ENCODE data around the gene TRABD2A.

DNA sequence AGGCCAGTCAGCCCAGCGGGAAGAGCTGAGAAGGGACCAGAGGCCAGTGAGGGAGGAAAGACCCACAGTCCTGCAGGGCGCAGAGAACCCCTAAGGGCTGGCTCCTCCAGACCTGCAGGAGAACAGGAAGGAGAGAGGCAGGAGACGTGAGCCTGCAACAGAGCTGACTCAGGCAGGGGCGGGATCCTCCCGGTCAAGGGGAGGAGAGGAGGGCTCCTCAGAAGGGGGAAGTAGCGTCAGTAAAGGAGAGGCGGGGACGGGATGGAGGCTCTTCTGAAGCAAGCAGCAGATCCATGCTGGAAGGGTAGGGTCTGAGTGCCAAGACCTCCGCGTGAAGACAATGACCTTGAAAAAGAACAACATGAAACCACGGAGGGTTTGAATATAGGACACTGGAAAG, 50.8 kb downstream of the TRABD2A start:
- TF ChIP-seq SMC3 (IDR thresholded peaks at IDR 0.05; ENCODE audit: low read length) (no peak), POLR2A (IDR thresholded peaks at IDR 0.05; ENCODE audit: insufficient read depth in 1 of 2, low read depth in 2 of 2, low read length in 2 of 2) (no peak), MAFF (IDR thresholded peaks at IDR 0.05; ENCODE audit: low read depth, low read length) (no peak), ZNF562 (CRISPR knock-in tag; IDR thresholded peaks at IDR 0.05; ENCODE audit: borderline replicate concordance) (no peak), FOXJ3 (CRISPR knock-in tag; IDR thresholded peaks at IDR 0.05; ENCODE audit: borderline replicate concordance) (no peak)
- TF ChIP-seq, protein P1, sequence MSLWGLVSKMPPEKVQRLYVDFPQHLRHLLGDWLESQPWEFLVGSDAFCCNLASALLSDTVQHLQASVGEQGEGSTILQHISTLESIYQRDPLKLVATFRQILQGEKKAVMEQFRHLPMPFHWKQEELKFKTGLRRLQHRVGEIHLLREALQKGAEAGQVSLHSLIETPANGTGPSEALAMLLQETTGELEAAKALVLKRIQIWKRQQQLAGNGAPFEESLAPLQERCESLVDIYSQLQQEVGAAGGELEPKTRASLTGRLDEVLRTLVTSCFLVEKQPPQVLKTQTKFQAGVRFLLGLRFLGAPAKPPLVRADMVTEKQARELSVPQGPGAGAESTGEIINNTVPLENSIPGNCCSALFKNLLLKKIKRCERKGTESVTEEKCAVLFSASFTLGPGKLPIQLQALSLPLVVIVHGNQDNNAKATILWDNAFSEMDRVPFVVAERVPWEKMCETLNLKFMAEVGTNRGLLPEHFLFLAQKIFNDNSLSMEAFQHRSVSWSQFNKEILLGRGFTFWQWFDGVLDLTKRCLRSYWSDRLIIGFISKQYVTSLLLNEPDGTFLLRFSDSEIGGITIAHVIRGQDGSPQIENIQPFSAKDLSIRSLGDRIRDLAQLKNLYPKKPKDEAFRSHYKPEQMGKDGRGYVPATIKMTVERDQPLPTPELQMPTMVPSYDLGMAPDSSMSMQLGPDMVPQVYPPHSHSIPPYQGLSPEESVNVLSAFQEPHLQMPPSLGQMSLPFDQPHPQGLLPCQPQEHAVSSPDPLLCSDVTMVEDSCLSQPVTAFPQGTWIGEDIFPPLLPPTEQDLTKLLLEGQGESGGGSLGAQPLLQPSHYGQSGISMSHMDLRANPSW (CRISPR knock-in tag; IDR thresholded peaks at IDR 0.05; ENCODE audit: borderline replicate concordance), result no peak
